ENCODE data around the gene KDM3A. TPM values are rescaled to one million over a fixed set of nuclear protein-coding genes. Genes with fewer than 3 reads are reported as not detected.

The KDM3A gene
- total and polyA plus RNA-seq, 10 donors, result 16.1 to 87.5 (median 45.5) TPM

GRCh38 chr2:86488561-86489250 is 47.5 kb downstream of the KDM3A start:
- Histone ChIP-seq H3K27ac (no peak overlapping the region), H3K4me3 (no peak overlapping the region), H3K9me3 (no peaks in the 10 kb centered on the region), H3K36me3 (peaks cover 0 to 100% (median 94%) of the 10 kb centered on the region in 6 donors), H3K4me1 (no peaks in the 10 kb centered on the region), H3K27me3 (replicated peaks in 1 of 7) (no peaks in the 10 kb centered on the region)
- 93 to 98% (median 96%) methylated on average over 7 of the region's 7 CpGs for WGBS, 5 donors
- DNase-seq, result no peak
- TF ChIP-seq POLR2AphosphoS5 (IDR thresholded peaks at IDR 0.05) (peak in 1 of 3 donors; percentile 22), POLR2A (IDR thresholded peaks at IDR 0.05) (no peak), CTCF (IDR thresholded peaks at IDR 0.05 in 8 of 11, conservative IDR thresholded peaks at IDR 0.05 in 3 of 11) (no peak)
- intact Hi-C loops (cut with DNase I; ENCODE audit: low total_unique reads), result no loop called here

- TF ChIP-seq POLR2A (IDR thresholded peaks at IDR 0.05), result no peak
- TF ChIP-seq POLR2AphosphoS5 (IDR thresholded peaks at IDR 0.05), result no peak
- no peak for TF ChIP-seq CTCF (IDR thresholded peaks at IDR 0.05 in 8 of 11, conservative IDR thresholded peaks at IDR 0.05 in 3 of 11)
- peaks cover 0 to 100% (median 88%) of the 10 kb centered on the region in 6 donors for H3K36me3 ChIP-seq
- H3K27ac ChIP-seq, result no peak overlapping the region
- H3K4me1 ChIP-seq, result no peaks in the 10 kb centered on the region
- no peak for DNase-seq
- no peaks in the 10 kb centered on the region for H3K9me3 ChIP-seq
- intact Hi-C loops (cut with DNase I; ENCODE audit: low total_unique reads), result no loop called here
- WGBS, 5 donors, result 94 to 99% (median 96%) methylated on average over 3 of the region's 3 CpGs
- no peak overlapping the region for H3K4me3 ChIP-seq
- H3K27me3 ChIP-seq (replicated peaks in 1 of 7), result no peaks in the 10 kb centered on the region
Observed at GRCh38 chr2:86489542-86489941, 48.4 kb downstream of the KDM3A start.

GRCh38 chr2:86490245-86490644 is 49.1 kb downstream of the KDM3A start:
- intact Hi-C loops (cut with DNase I; ENCODE audit: low total_unique reads), result no loop called here
- DNase-seq, result no peak
- no peaks in the 10 kb centered on the region for H3K4me1 ChIP-seq
- H3K4me3 ChIP-seq, result no peak overlapping the region
- no peak overlapping the region for H3K27ac ChIP-seq
- TF ChIP-seq POLR2A (IDR thresholded peaks at IDR 0.05) (no peak), CTCF (IDR thresholded peaks at IDR 0.05 in 8 of 11, conservative IDR thresholded peaks at IDR 0.05 in 3 of 11) (no peak), POLR2AphosphoS5 (IDR thresholded peaks at IDR 0.05) (no peak)
- H3K27me3 ChIP-seq (replicated peaks in 1 of 7), result no peaks in the 10 kb centered on the region
- no peaks in the 10 kb centered on the region for H3K9me3 ChIP-seq
- 95 to 98% (median 96%) methylated on average over 4 of the region's 4 CpGs for WGBS, 5 donors
- H3K36me3 ChIP-seq, result peaks cover 0 to 100% (median 83%) of the 10 kb centered on the region in 6 donors

- no peak for DNase-seq
- peaks cover 0 to under 1% (median 0%) of the 10 kb centered on the region in 6 donors for H3K4me1 ChIP-seq
- no peaks in the 10 kb centered on the region for H3K27me3 ChIP-seq (replicated peaks in 1 of 7)
- peaks cover 0 to 100% (median 77%) of the 10 kb centered on the region in 6 donors for H3K36me3 ChIP-seq
- H3K4me3 ChIP-seq, result no peak overlapping the region
- no peak overlapping the region for H3K27ac ChIP-seq
- TF ChIP-seq POLR2A (IDR thresholded peaks at IDR 0.05) (no peak), POLR2AphosphoS5 (IDR thresholded peaks at IDR 0.05) (no peak), CTCF (IDR thresholded peaks at IDR 0.05 in 8 of 11, conservative IDR thresholded peaks at IDR 0.05 in 3 of 11) (no peak)
- intact Hi-C loops (cut with DNase I; ENCODE audit: low total_unique reads), result no loop called here
- H3K9me3 ChIP-seq, result no peaks in the 10 kb centered on the region
- 91 to 96% (median 95%) methylated on average over 4 of the region's 4 CpGs for WGBS, 5 donors
Observed at GRCh38 chr2:86491088-86491487, 49.9 kb downstream of the KDM3A start.
